ENCODE measurements around the gene DZIP1. TPM values are rescaled to one million over a fixed set of nuclear protein-coding genes. Genes with fewer than 3 reads are reported as not detected.

Gene DZIP1
- total RNA-seq, 4 donors from 2014 or later, result 6.4 to 15.3 (median 8.1) TPM

DNA sequence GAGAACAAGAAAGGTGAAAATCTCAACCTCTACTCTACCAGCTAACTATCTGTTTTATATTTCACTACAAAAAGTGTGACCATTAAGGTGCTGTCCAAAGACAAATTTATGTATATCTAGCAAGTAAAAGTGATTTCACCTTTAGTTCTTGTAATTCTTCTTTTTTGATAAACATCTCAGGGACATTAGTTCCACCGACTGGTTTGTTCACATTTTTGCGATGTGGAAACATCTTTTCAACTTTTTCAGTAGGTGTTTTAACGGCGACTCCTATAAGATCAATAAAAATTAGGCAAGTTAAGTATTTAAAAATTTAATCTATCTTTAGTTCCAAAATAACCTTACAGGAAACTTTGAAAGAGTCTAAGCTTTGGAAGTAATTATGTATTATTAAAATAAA lies 58.6 kb downstream of the DZIP1 start:
- WGBS, 2 donors (ENCODE audit: low coverage in 1 of 2), result 92% methylated on average over 4 of the region's 4 CpGs
- H3K36me3 ChIP-seq, result no peaks in the 10 kb centered on the region

GRCh38 chr13:95579303-95579702 lies 65.2 kb downstream of the DZIP1 start:
- DNase-seq, result no peak
- intact Hi-C loops (cut with DNase I; ENCODE audit: low total_unique reads) (no loop called here), in situ Hi-C loops (cut with MboI; ENCODE audit: low pct_ligation_motif_present in 1 of 4, low pct_unique_long_range_greater_than_20kb in 1 of 4, low sequenced_read_pairs in 3 of 4) (no loop called here)
- no peaks in the 10 kb centered on the region for H3K9me3 ChIP-seq
- 76 to 80% methylated on average over 3 of the region's 3 CpGs for WGBS, 2 donors (ENCODE audit: low coverage in 1 of 2)
- H3K4me3 ChIP-seq, result no peak overlapping the region
- no peaks in the 10 kb centered on the region for H3K36me3 ChIP-seq
- no peaks in the 10 kb centered on the region for H3K4me1 ChIP-seq
- no peak overlapping the region for H3K27ac ChIP-seq
- TF ChIP-seq POLR2A (IDR thresholded peaks at IDR 0.05) (no peak), EP300 (IDR thresholded peaks at IDR 0.05; ENCODE audit: low read depth) (no peak), POLR2AphosphoS5 (IDR thresholded peaks at IDR 0.05) (no peak), CTCF (IDR thresholded peaks at IDR 0.05) (no peak)
- no peaks in the 10 kb centered on the region for H3K27me3 ChIP-seq

More for the DNA sequence above, 58.6 kb downstream of the DZIP1 start:
- no peak overlapping the region for H3K27ac ChIP-seq
- in situ Hi-C loops (cut with MboI; ENCODE audit: low pct_ligation_motif_present in 1 of 4, low pct_unique_long_range_greater_than_20kb in 1 of 4, low sequenced_read_pairs in 3 of 4) (no loop called here), intact Hi-C loops (cut with DNase I; ENCODE audit: low total_unique reads) (no loop called here)
- H3K4me3 ChIP-seq, result no peak overlapping the region
- H3K4me1 ChIP-seq, result no peaks in the 10 kb centered on the region
- no peaks in the 10 kb centered on the region for H3K27me3 ChIP-seq
- no peaks in the 10 kb centered on the region for H3K9me3 ChIP-seq
- no peak for DNase-seq
- TF ChIP-seq POLR2A (IDR thresholded peaks at IDR 0.05) (no peak), EP300 (IDR thresholded peaks at IDR 0.05; ENCODE audit: low read depth) (no peak), POLR2AphosphoS5 (IDR thresholded peaks at IDR 0.05) (no peak), CTCF (IDR thresholded peaks at IDR 0.05) (no peak)

- H3K9me3 ChIP-seq, result no peaks in the 10 kb centered on the region
- no peaks in the 10 kb centered on the region for H3K36me3 ChIP-seq
- no peak for DNase-seq
- in situ Hi-C loops (cut with MboI; ENCODE audit: low pct_ligation_motif_present in 1 of 4, low pct_unique_long_range_greater_than_20kb in 1 of 4, low sequenced_read_pairs in 3 of 4), result no loop called here
- WGBS, 2 donors (ENCODE audit: low coverage in 1 of 2), result 82 to 90% methylated on average over 4 of the region's 4 CpGs
- intact Hi-C loops (cut with DNase I; ENCODE audit: low total_unique reads), result no loop called here
- H3K27ac ChIP-seq, result no peak overlapping the region
- no peaks in the 10 kb centered on the region for H3K4me1 ChIP-seq
- no peak for TF ChIP-seq CTCF (IDR thresholded peaks at IDR 0.05)
- no peak for TF ChIP-seq EP300 (IDR thresholded peaks at IDR 0.05; ENCODE audit: low read depth)
- no peak for TF ChIP-seq POLR2AphosphoS5 (IDR thresholded peaks at IDR 0.05)
- TF ChIP-seq POLR2A (IDR thresholded peaks at IDR 0.05), result no peak
- H3K4me3 ChIP-seq, result no peak overlapping the region
- H3K27me3 ChIP-seq, result no peaks in the 10 kb centered on the region
Observed at GRCh38 chr13:95573221-95573620, 71.3 kb downstream of the DZIP1 start.

DNA sequence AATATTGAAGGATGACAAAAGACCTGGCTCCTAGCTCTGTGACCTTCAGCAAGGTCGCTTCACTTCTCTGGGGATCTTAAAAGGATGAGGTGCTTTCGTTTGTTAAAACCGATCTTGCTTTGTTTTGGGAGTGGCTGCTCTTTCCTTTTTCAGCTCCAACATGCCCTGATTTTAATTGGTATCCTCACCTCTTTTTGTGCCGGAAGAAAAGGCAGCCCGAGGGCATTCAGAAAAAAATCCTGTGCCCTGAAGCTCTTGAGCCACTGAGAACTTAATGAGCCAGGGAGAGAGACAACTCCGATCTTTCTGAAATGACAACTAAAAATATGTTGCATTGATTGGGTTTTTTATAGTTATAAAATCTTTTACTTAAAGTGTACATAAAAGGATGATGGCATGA lies 72.6 kb downstream of the DZIP1 start:
- no peaks in the 10 kb centered on the region for H3K36me3 ChIP-seq
- TF ChIP-seq EP300 (IDR thresholded peaks at IDR 0.05; ENCODE audit: low read depth), result no peak
- TF ChIP-seq POLR2AphosphoS5 (IDR thresholded peaks at IDR 0.05), result no peak
- TF ChIP-seq CTCF (IDR thresholded peaks at IDR 0.05), result no peak
- TF ChIP-seq POLR2A (IDR thresholded peaks at IDR 0.05), result no peak
- intact Hi-C loops (cut with DNase I; ENCODE audit: low total_unique reads), result no loop called here
- no peaks in the 10 kb centered on the region for H3K4me1 ChIP-seq
- no peak for DNase-seq
- H3K27me3 ChIP-seq, result no peaks in the 10 kb centered on the region
- in situ Hi-C loops (cut with MboI; ENCODE audit: low pct_ligation_motif_present in 1 of 4, low pct_unique_long_range_greater_than_20kb in 1 of 4, low sequenced_read_pairs in 3 of 4), result no loop called here
- WGBS, 2 donors (ENCODE audit: low coverage in 1 of 2), result 63 to 64% methylated on average over 6 of the region's 6 CpGs
- no peak overlapping the region for H3K27ac ChIP-seq
- H3K9me3 ChIP-seq, result no peaks in the 10 kb centered on the region
- no peak overlapping the region for H3K4me3 ChIP-seq

Data from transverse colon (tissue), 4 donors.